IMR-90 (cell line): ENCODE data around the gene LHX8. TPM values are rescaled to one million over a fixed set of nuclear protein-coding genes. Genes with fewer than 3 reads are reported as not detected.

Source experiments
- ATAC-seq: fragments of 200-7000 bp; cut with Tn5 transposase; 2 replicates; pipeline ENCODE4 v1.9.1; 2020; ENCODE audit warnings: low read depth, mild to moderate bottlenecking, moderate library complexity
- BruUV-seq: library from RNA; stranded (reverse); fragments of 400-500 nt; replicated peaks from 2 replicates; lab custom pipeline; 2021; lab: Mats Ljungman, UMichigan
- CTCF ChIA-PET: fragments of 300-600 bp; formaldehyde crosslinking; extraction: SDS; loops from one replicate; lab custom pipeline; 2021; ENCODE audit warnings: antibody characterized with exemption; lab: Yijun Ruan, JAX
- POLR2A ChIA-PET: fragments of 300-600 bp; sonication (Branson Sonifier 250); formaldehyde crosslinking; loops from one replicate; lab custom pipeline; 2022; ENCODE audit warnings: antibody characterized with exemption; ENCODE audit not compliant: unreplicated experiment; lab: Charles Lee
- DNase-seq: peaks from one replicate; pipeline ENCODE4 v3.0.0; 2013
- H2AFZ ChIP-seq: replicated peaks from 2 replicates; pipeline ENCODE3; 2013; ENCODE audit warnings: low read length, mild to moderate bottlenecking; ENCODE audit not compliant: poor library complexity
- H2AK5ac ChIP-seq: 2 replicates; pipeline ENCODE4 v1.6.1; 2013; ENCODE audit warnings: low read depth, low read length, inconsistent platforms
- H2AK9ac ChIP-seq: replicated peaks from 2 replicates; pipeline ENCODE3; 2013; ENCODE audit warnings: mild to moderate bottlenecking, low read depth, low read length, moderate library complexity; ENCODE audit not compliant: poor library complexity
- H2BK120ac ChIP-seq: 2 replicates; pipeline ENCODE4 v1.6.1; 2013; ENCODE audit warnings: low read depth, low read length, inconsistent platforms
- H2BK15ac ChIP-seq: 3 replicates; pipeline ENCODE4 v1.6.1; 2013; ENCODE audit warnings: low read depth, low read length, inconsistent platforms
- H2BK20ac ChIP-seq: 2 replicates; pipeline ENCODE4 v1.6.1; 2013; ENCODE audit warnings: low read depth, mild to moderate bottlenecking, inconsistent platforms, low read length, moderate library complexity
- H2BK5ac ChIP-seq: 2 replicates; pipeline ENCODE4 v1.6.1; 2013; ENCODE audit warnings: mild to moderate bottlenecking, low read depth, low read length, inconsistent platforms; ENCODE audit not compliant: poor library complexity, severe bottlenecking
- H3K14ac ChIP-seq: replicated peaks from 2 replicates; pipeline ENCODE4 v1.6.1; 2013; ENCODE audit warnings: low read depth, low read length, inconsistent platforms
- H3K18ac ChIP-seq: 2 replicates; pipeline ENCODE4 v1.6.1; 2013; ENCODE audit warnings: low read depth, low read length, control low read depth
- H3K23ac ChIP-seq: 2 replicates; pipeline ENCODE4 v1.6.1; 2013; ENCODE audit warnings: low read depth, low read length, inconsistent platforms
- H3K27ac ChIP-seq: 2 replicates; pipeline ENCODE4 v1.5.1; 2013; ENCODE audit warnings: mild to moderate bottlenecking, control low read depth, low read length; ENCODE audit not compliant: insufficient read depth
- H3K27me3 ChIP-seq: 2 replicates; pipeline ENCODE4 v1.6.1; 2013; ENCODE audit warnings: low read length; ENCODE audit not compliant: control insufficient read depth, insufficient read depth
- H3K36me3 ChIP-seq: 2 replicates; pipeline ENCODE4 v1.6.1; 2013; ENCODE audit warnings: low read length, mixed read lengths; ENCODE audit not compliant: control insufficient read depth, insufficient read depth
- H3K4ac ChIP-seq: 2 replicates; pipeline ENCODE4 v1.6.1; 2013; ENCODE audit warnings: low read depth, low read length, inconsistent platforms
- H3K4me1 ChIP-seq: 2 replicates; pipeline ENCODE4 v1.6.1; 2013; ENCODE audit warnings: low read length, mixed read lengths; ENCODE audit not compliant: control insufficient read depth, insufficient read depth
- H3K4me2 ChIP-seq: 2 replicates; pipeline ENCODE4 v1.6.1; 2013; ENCODE audit warnings: low read depth, mild to moderate bottlenecking, control low read depth, low read length, moderate library complexity
- H3K4me3 ChIP-seq: 2 replicates; pipeline ENCODE4 v1.5.1; 2013; ENCODE audit warnings: low read depth, mild to moderate bottlenecking, control low read depth, low read length, moderate library complexity; ENCODE audit not compliant: insufficient read depth
- H3K56ac ChIP-seq: 2 replicates; pipeline ENCODE4 v1.6.1; 2013; ENCODE audit warnings: low read length, inconsistent platforms; ENCODE audit not compliant: insufficient read depth; ENCODE audit errors: extremely low read depth
- H3K79me1 ChIP-seq, 2 experiments: 2 replicates each; pipeline ENCODE4 v1.6.1; 2013; ENCODE audit warnings: low read length in 2 of 2, inconsistent platforms in 1 of 2, low read depth in 1 of 2
- H3K9ac ChIP-seq: 2 replicates; pipeline ENCODE4 v1.6.1; 2013; ENCODE audit warnings: low read depth, low read length, control low read depth
- H3K9me1 ChIP-seq: 2 replicates; pipeline ENCODE4 v1.6.1; 2013; ENCODE audit warnings: low read length, inconsistent platforms; ENCODE audit not compliant: insufficient read depth
- H3K9me3 ChIP-seq: 2 replicates; pipeline ENCODE4 v1.6.1; 2013; ENCODE audit warnings: low read length; ENCODE audit not compliant: control insufficient read depth, insufficient read depth
- H4K20me1 ChIP-seq: 2 replicates; pipeline ENCODE4 v1.6.1; 2013; ENCODE audit warnings: low read length, inconsistent platforms; ENCODE audit not compliant: insufficient read depth
- H4K5ac ChIP-seq: 2 replicates; pipeline ENCODE4 v1.6.1; 2013; ENCODE audit warnings: mild to moderate bottlenecking, low read depth, low read length, control low read depth
- H4K8ac ChIP-seq, 2 experiments: 2 replicates each; pipeline ENCODE4 v1.6.1; 2013; ENCODE audit warnings: low read depth in 2 of 2, low read length in 2 of 2, control low read depth in 1 of 2, inconsistent platforms in 1 of 2
- H4K91ac ChIP-seq: 2 replicates; pipeline ENCODE4 v1.6.1; 2013; ENCODE audit warnings: low read depth, low read length, inconsistent platforms; ENCODE audit not compliant: insufficient read depth
- CEBPB ChIP-seq: IDR thresholded peaks from 2 replicates; pipeline ENCODE4 v1.6.1; 2012; ENCODE audit warnings: low read depth, low read length, improper control_type of control experiment
- WGBS, 2 experiments: methylation state at CpG; one replicate each; pipeline versions ENCODE4 v1.1.5 to v1.1.7; 2013; ENCODE audit warnings: missing lambda C conversion rate in 2 of 2; ENCODE audit not compliant: insufficient read length in 1 of 2; ENCODE audit errors: extremely low coverage in 2 of 2; 5-methylcytosine and 5-hydroxymethylcytosine counted together
- dilution Hi-C: fragments of 300-500 bp; cut with HindIII; formaldehyde crosslinking; loops from one replicate; pipeline ENCODE4 v1.14.3; 2018; ENCODE audit warnings: low sequenced_read_pairs; ENCODE audit not compliant: unreplicated experiment
- in situ Hi-C: fragments of 300-500 bp; cut with MboI; formaldehyde crosslinking; loops from 3 replicates; pipeline ENCODE4 v1.14.3; 2019; ENCODE audit warnings: low sequenced_read_pairs, inconsistent platforms, mixed read lengths
- intact Hi-C: fragments of 100-400 bp; cut with micrococcal nuclease; formaldehyde crosslinking; loops from 2 replicates; pipeline ENCODE4 v1.10.0; 2022
- polyA plus RNA-seq, 3 experiments: library from polyadenylated mRNA; depleted of rRNA; stranded (reverse); fragments of >200 nt; gene quantifications; 2 replicates each; pipeline ENCODE4 v1.2.3, GENCODE V29; 2012; ENCODE audit warnings: low replicate concordance in 1 of 3
- total RNA-seq: library from RNA; depleted of rRNA; stranded (reverse); fragments of >200 nt; gene quantifications from 2 replicates; pipeline ENCODE4 v1.2.3, GENCODE V29; 2012
- TF ChIP-seq, protein P1 (sequence below): fragments of 150-350 bp; IDR thresholded peaks from 2 replicates; pipeline ENCODE4 v1.6.1; 2016; ENCODE audit warnings: low read depth, mild to moderate bottlenecking, low read length, moderate library complexity, borderline replicate concordance

Gene LHX8
- total and polyA plus RNA-seq, 2 of the 4 experiments (the other 2 are of a cell fraction): not detected

GRCh38 chr1:75136921-75137641 is 2.9 kb downstream of the LHX8 start:
- H3K23ac ChIP-seq: no peak overlapping the region
- no peak overlapping the region for H4K91ac ChIP-seq
- no peak overlapping the region for H2AK9ac ChIP-seq
- no peak overlapping the region for H3K18ac ChIP-seq
- no peak overlapping the region for H3K4me2 ChIP-seq
- no peak for DNase-seq
- no peak overlapping the region for H3K14ac ChIP-seq
- ChIA-PET POLR2A (no interaction called here), CTCF (interaction anchor here (0.6 kb wide), 1 partner anchor 97 kb away, joined by 3 read pairs; no protein-coding TSS in a partner anchor)
- H3K36me3 ChIP-seq: no peaks in the 10 kb centered on the region
- no peaks in the 10 kb centered on the region for H4K20me1 ChIP-seq
- H3K9ac ChIP-seq: no peak overlapping the region
- no peak overlapping the region for H2AFZ ChIP-seq
- no peak overlapping the region for H2BK20ac ChIP-seq
- H4K8ac ChIP-seq: no peak overlapping the region
- no peaks in the 10 kb centered on the region for H3K9me1 ChIP-seq
- H3K4ac ChIP-seq: no peak overlapping the region
- ATAC-seq: no peak
- H3K4me3 ChIP-seq: no peak overlapping the region
- no peak overlapping the region for H2BK15ac ChIP-seq
- H2BK5ac ChIP-seq: no peak overlapping the region
- BruUV-seq: no TSS peak
- no peak overlapping the region for H4K5ac ChIP-seq
- no peaks in the 10 kb centered on the region for H3K4me1 ChIP-seq
- in situ Hi-C loops: no loop called here
- H3K79me1 ChIP-seq: no peaks in the 10 kb centered on the region
- no peak overlapping the region for H2AK5ac ChIP-seq
- dilution Hi-C loops: no loop called here
- H3K27ac ChIP-seq: no peak overlapping the region
- 0% methylated on average over 1 of the region's 37 CpGs; no CpG with 5 or more reads in 1 of the 2 experiments for WGBS, 2 experiments
- TF ChIP-seq, protein P1, sequence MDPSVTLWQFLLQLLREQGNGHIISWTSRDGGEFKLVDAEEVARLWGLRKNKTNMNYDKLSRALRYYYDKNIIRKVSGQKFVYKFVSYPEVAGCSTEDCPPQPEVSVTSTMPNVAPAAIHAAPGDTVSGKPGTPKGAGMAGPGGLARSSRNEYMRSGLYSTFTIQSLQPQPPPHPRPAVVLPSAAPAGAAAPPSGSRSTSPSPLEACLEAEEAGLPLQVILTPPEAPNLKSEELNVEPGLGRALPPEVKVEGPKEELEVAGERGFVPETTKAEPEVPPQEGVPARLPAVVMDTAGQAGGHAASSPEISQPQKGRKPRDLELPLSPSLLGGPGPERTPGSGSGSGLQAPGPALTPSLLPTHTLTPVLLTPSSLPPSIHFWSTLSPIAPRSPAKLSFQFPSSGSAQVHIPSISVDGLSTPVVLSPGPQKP: no peak
- TF ChIP-seq CEBPB: 0 out of 2 replicates have a peak, but pooled peaks have one; percentile 14
- H3K27me3 ChIP-seq: peaks cover 53% of the 10 kb centered on the region
- no peak overlapping the region for H3K56ac ChIP-seq
- intact Hi-C loops: loop anchor here (5.0 kb wide), 1 partner anchor 365 kb away; no protein-coding TSS in a partner anchor
- H2BK120ac ChIP-seq: no peak overlapping the region
- H3K9me3 ChIP-seq: peaks cover 2% of the 10 kb centered on the region
